Stimulated activated CD4-positive, alpha-beta T cell treated with anti-CD3 and anti-CD28 coated beads, Interleukin-15, amount 100 ng/mL, for 48 hours (primary cell): ENCODE results near the gene IL3.
A peak's percentile ranks its signal among the peaks of the same experiment; 100 is the strongest.

ENCODE experiments used
- DNase-seq, 2 donors: peaks; one replicate each; pipeline ENCODE4 v3.0.0-alpha.2; 2020; ENCODE audit warnings: low read depth in 2 of 2

Gene IL3

GRCh38 chr5:132073231-132074013 lies 13.0 kb downstream of the IL3 start, which contains the start of gene CSF2:
CSF2 (plus strand) TSS chr5:132073789; CDS start chr5:132073824, 35 bp downstream.
- no peak for DNase-seq

GRCh38 chr5:132074091-132074771 lies 13.8 kb downstream of the IL3 start:
- no peak for DNase-seq

GRCh38 chr5:132074772-132075718 lies 14.6 kb downstream of the IL3 start:
- DNase-seq, result peak in 1 of 2 donors; percentile 54

GRCh38 chr5:132075719-132076077 lies 15.2 kb downstream of the IL3 start:
- DNase-seq, result no peak

- no peak for DNase-seq
Measured at GRCh38 chr5:132076202-132076830, 15.9 kb downstream of the IL3 start.

GRCh38 chr5:132076983-132077382 lies 16.5 kb downstream of the IL3 start:
- DNase-seq, result no peak

GRCh38 chr5:132079081-132079480 lies 18.6 kb downstream of the IL3 start:
- no peak for DNase-seq

- DNase-seq, result no peak
Measured at GRCh38 chr5:132079619-132080018, 19.2 kb downstream of the IL3 start.

GRCh38 chr5:132080595-132080994 lies 20.1 kb downstream of the IL3 start:
- DNase-seq, result no peak

- DNase-seq, result no peak
Measured at GRCh38 chr5:132081458-132081857, 21.0 kb downstream of the IL3 start.

- DNase-seq, result no peak
Measured at GRCh38 chr5:132082329-132083023, 22.0 kb downstream of the IL3 start.

GRCh38 chr5:132083071-132083678 lies 22.7 kb downstream of the IL3 start:
- DNase-seq, result peak in 1 of 2 donors; percentile 55

GRCh38 chr5:132085686-132086085 lies 25.2 kb downstream of the IL3 start:
- no peak for DNase-seq

- no peak for DNase-seq
Measured at GRCh38 chr5:132086277-132086794, 25.9 kb downstream of the IL3 start.

- DNase-seq, result no peak
Measured at GRCh38 chr5:132087176-132087575, 26.7 kb downstream of the IL3 start.

- no peak for DNase-seq
Measured at GRCh38 chr5:132087661-132088060, 27.2 kb downstream of the IL3 start.

- no peak for DNase-seq
Measured at GRCh38 chr5:132089363-132089762, 28.9 kb downstream of the IL3 start.

- DNase-seq, result no peak
Measured at GRCh38 chr5:132090107-132090506, 29.7 kb downstream of the IL3 start.

GRCh38 chr5:132093271-132093670 lies 32.8 kb downstream of the IL3 start:
- DNase-seq, result no peak

- no peak for DNase-seq
Measured at GRCh38 chr5:132094393-132095076, 34.1 kb downstream of the IL3 start.
